ENCODE results near the gene OIT3.
"Not testable (repeated sequence)": the region's sequence is repeated elsewhere in the genome, so short reads cannot be mapped to it uniquely, and the experiment has no call there.

Gene OIT3

GRCh38 chr10:72904806-72905205 lies 11.3 kb downstream of the OIT3 start:
- DNase-seq, result no peak

- DNase-seq, result no peak
Measured at GRCh38 chr10:72906446-72906845, 12.9 kb downstream of the OIT3 start.

- no peak for DNase-seq
Measured at GRCh38 chr10:72910705-72911104, 17.2 kb downstream of the OIT3 start.

- no peak for DNase-seq
Measured at GRCh38 chr10:72911758-72912157, 18.2 kb downstream of the OIT3 start.

GRCh38 chr10:72912736-72913135 lies 19.2 kb downstream of the OIT3 start:
- no peak for DNase-seq

GRCh38 chr10:72913287-72913686 lies 19.7 kb downstream of the OIT3 start:
- no peak for DNase-seq

GRCh38 chr10:72917201-72917600 lies 23.7 kb downstream of the OIT3 start:
- DNase-seq, result not testable (repeated sequence)

- not testable (repeated sequence) for DNase-seq
Measured at GRCh38 chr10:72917803-72918332, 24.3 kb downstream of the OIT3 start.

- DNase-seq, result no peak
Measured at GRCh38 chr10:72918352-72918751, 24.8 kb downstream of the OIT3 start.

- DNase-seq, result not testable (repeated sequence)
Measured at GRCh38 chr10:72921147-72921683, 27.7 kb downstream of the OIT3 start.

GRCh38 chr10:72924351-72924750 lies 30.8 kb downstream of the OIT3 start:
- DNase-seq, result no peak

- DNase-seq, result no peak
Measured at GRCh38 chr10:72925951-72926465, 32.5 kb downstream of the OIT3 start.

- no peak for DNase-seq
Measured at GRCh38 chr10:72927485-72927884, 33.9 kb downstream of the OIT3 start.

- DNase-seq, result no peak
Measured at GRCh38 chr10:72928798-72929197, 35.3 kb downstream of the OIT3 start.

GRCh38 chr10:72930276-72930675 lies 36.7 kb downstream of the OIT3 start:
- no peak for DNase-seq

GRCh38 chr10:72932259-72933015 lies 38.9 kb downstream of the OIT3 start:
- no peak for DNase-seq

- no peak for DNase-seq
Measured at GRCh38 chr10:72935361-72935760, 41.8 kb downstream of the OIT3 start.

- DNase-seq, result no peak
Measured at GRCh38 chr10:72943498-72944234, 50.1 kb downstream of the OIT3 start.

- DNase-seq, result no peak
Measured at GRCh38 chr10:72946963-72947362, 53.4 kb downstream of the OIT3 start.

- no peak for DNase-seq
Measured at GRCh38 chr10:72948762-72949161, 55.2 kb downstream of the OIT3 start.

GRCh38 chr10:72951760-72952159 lies 58.2 kb downstream of the OIT3 start:
- no peak for DNase-seq

- no peak for DNase-seq
Measured at GRCh38 chr10:72952189-72952588, 58.6 kb downstream of the OIT3 start.

- no peak for DNase-seq
Measured at GRCh38 chr10:72952642-72953158, 59.2 kb downstream of the OIT3 start.

All from hematopoietic multipotent progenitor cell treated with erythropoietin and hydrocortisone succinate and interleukin-3 and kit ligand, for 6 days (in vitro differentiated cells).